Prostate gland (tissue), 2 donors: ENCODE results near the gene CTNNA1. TPM values are rescaled to one million over a fixed set of nuclear protein-coding genes. Genes with fewer than 3 reads are reported as not detected.

Source experiments
- DNase-seq: peaks from one replicate; pipeline ENCODE4 v3.0.0-alpha.2; 2019; ENCODE audit warnings: low spot score
- H3K27ac ChIP-seq, 2 donors: fragments of 200-600 bp; sonication (generic); 2 replicates each; pipeline ENCODE4 v1.5.1; 2017 to 2019
- H3K27me3 ChIP-seq: fragments of 200-600 bp; sonication (generic); replicated peaks from 2 replicates; pipeline ENCODE4 v1.5.1; 2019; ENCODE audit not compliant: insufficient read depth
- H3K36me3 ChIP-seq, 2 donors: fragments of 200-600 bp; sonication (generic); 1 replicate in 1 of 2; 2 replicates in 1 of 2; pipeline versions ENCODE4 v1.5.1 to v1.8.1; 2017 to 2019
- H3K4me1 ChIP-seq: fragments of 200-600 bp; sonication (generic); replicated peaks from 2 replicates; pipeline ENCODE4 v1.5.1; 2019
- H3K4me3 ChIP-seq, 2 donors: fragments of 200-600 bp; sonication (generic); 2 replicates each; pipeline ENCODE4 v1.5.1; 2017 to 2019
- H3K9me3 ChIP-seq: fragments of 200-600 bp; sonication (generic); 2 replicates; pipeline ENCODE4 v1.5.1; 2017
- CTCF ChIP-seq, 4 experiments: fragments of 200-600 bp in 2 of 4; fragments of 450-650 bp in 2 of 4; sonication (generic) in 2 of 4; IDR thresholded peaks; 1 replicate in 3 of 4; 2 replicates in 1 of 4; pipeline ENCODE4 v1.5.1; 2016 to 2019; ENCODE audit warnings: antibody characterized with exemption in 4 of 4, mild to moderate bottlenecking in 2 of 4, moderate library complexity in 2 of 4
- POLR2A ChIP-seq: fragments of 450-650 bp; IDR thresholded peaks from one replicate; pipeline ENCODE4 v1.6.1; 2016; ENCODE audit warnings: antibody characterized with exemption, mild to moderate bottlenecking
- POLR2AphosphoS5 ChIP-seq: sonication (generic); formaldehyde crosslinking; IDR thresholded peaks from one replicate; pipeline ENCODE4 v1.6.1; 2017; ENCODE audit warnings: antibody characterized with exemption
- WGBS: methylation state at CpG from one replicate; pipeline ENCODE4 v1.1.5; 2018; 5-methylcytosine and 5-hydroxymethylcytosine counted together
- intact Hi-C: fragments of 100-400 bp; cut with DNase I; formaldehyde crosslinking; loops from one replicate; pipeline ENCODE4 v1.14.2; 2022
- total RNA-seq, 2 donors: library from RNA; depleted of rRNA; stranded (reverse); fragments of >200 nt; gene quantifications; one replicate each; pipeline ENCODE4 v1.1.0, GENCODE V29; 2016

The CTNNA1 gene
- total RNA-seq, 2 donors from 2014 or later = 210 to 212 TPM

- Histone ChIP-seq H3K27ac (no peak overlapping the region), H3K9me3 (no peaks in the 10 kb centered on the region), H3K27me3 (no peaks in the 10 kb centered on the region), H3K36me3 (peaks cover 8 to 24% of the 10 kb centered on the region in 2 donors), H3K4me3 (no peak overlapping the region), H3K4me1 (no peaks in the 10 kb centered on the region)
- DNase-seq = no peak
- intact Hi-C loops = no loop called here
- 50% methylated on average over 7 of the region's 7 CpGs for WGBS
- TF ChIP-seq POLR2A (no peak), POLR2AphosphoS5 (no peak), CTCF (IDR thresholded peaks at IDR 0.05) (no peak)
Observed at GRCh38 chr5:138927979-138928378, 174.8 kb downstream of the CTNNA1 start.

GRCh38 chr5:138929571-138929955 lies 176.3 kb downstream of the CTNNA1 start:
- intact Hi-C loops = no loop called here
- Histone ChIP-seq H3K27me3 (no peaks in the 10 kb centered on the region), H3K36me3 (peaks cover 4 to 29% of the 10 kb centered on the region in 2 donors), H3K4me3 (no peak overlapping the region), H3K27ac (no peak overlapping the region), H3K4me1 (no peaks in the 10 kb centered on the region), H3K9me3 (no peaks in the 10 kb centered on the region)
- DNase-seq = no peak
- TF ChIP-seq CTCF (IDR thresholded peaks at IDR 0.05) (no peak), POLR2A (no peak), POLR2AphosphoS5 (no peak)
- WGBS = 66% methylated on average over 4 of the region's 4 CpGs

GRCh38 chr5:138930371-138931097 lies 177.3 kb downstream of the CTNNA1 start:
- Histone ChIP-seq H3K4me3 (no peak overlapping the region), H3K4me1 (no peaks in the 10 kb centered on the region), H3K27ac (no peak overlapping the region), H3K27me3 (no peaks in the 10 kb centered on the region), H3K9me3 (no peaks in the 10 kb centered on the region), H3K36me3 (peaks cover 3 to 29% of the 10 kb centered on the region in 2 donors)
- intact Hi-C loops = no loop called here
- 76% methylated on average over 10 of the region's 10 CpGs for WGBS
- DNase-seq = no peak
- TF ChIP-seq CTCF (IDR thresholded peaks at IDR 0.05) (no peak), POLR2AphosphoS5 (no peak), POLR2A (no peak)

GRCh38 chr5:138932171-138932810 lies 179.1 kb downstream of the CTNNA1 start:
- no peak for DNase-seq
- Histone ChIP-seq H3K4me1 (no peaks in the 10 kb centered on the region), H3K36me3 (peaks cover 3 to 29% of the 10 kb centered on the region in 2 donors), H3K4me3 (no peak overlapping the region), H3K9me3 (no peaks in the 10 kb centered on the region), H3K27me3 (no peaks in the 10 kb centered on the region), H3K27ac (no peak overlapping the region)
- 77% methylated on average over 20 of the region's 20 CpGs for WGBS
- no peak for TF ChIP-seq POLR2A
- no peak for TF ChIP-seq CTCF (IDR thresholded peaks at IDR 0.05)
- TF ChIP-seq POLR2AphosphoS5 = no peak
- intact Hi-C loops = no loop called here
